OCI-LY3 (cell line): ENCODE data around the gene SMAD5.

Experiments
- EZH2phosphoT487 ChIP-seq: fragments of 200-600 bp; shearing (Covaris generic); IDR thresholded peaks from 2 replicates; pipeline ENCODE4 v1.6.1; 2018; ENCODE audit warnings: antibody characterized with exemption, mixed run types, low read depth
- TF ChIP-seq, protein P1 (sequence below): fragments of 200-600, 300-600 bp; sonication (generic); IDR thresholded peaks from 2 replicates; pipeline ENCODE4 v1.5.1; 2014; ENCODE audit warnings: antibody characterized with exemption, low read length, low read depth

DNA sequence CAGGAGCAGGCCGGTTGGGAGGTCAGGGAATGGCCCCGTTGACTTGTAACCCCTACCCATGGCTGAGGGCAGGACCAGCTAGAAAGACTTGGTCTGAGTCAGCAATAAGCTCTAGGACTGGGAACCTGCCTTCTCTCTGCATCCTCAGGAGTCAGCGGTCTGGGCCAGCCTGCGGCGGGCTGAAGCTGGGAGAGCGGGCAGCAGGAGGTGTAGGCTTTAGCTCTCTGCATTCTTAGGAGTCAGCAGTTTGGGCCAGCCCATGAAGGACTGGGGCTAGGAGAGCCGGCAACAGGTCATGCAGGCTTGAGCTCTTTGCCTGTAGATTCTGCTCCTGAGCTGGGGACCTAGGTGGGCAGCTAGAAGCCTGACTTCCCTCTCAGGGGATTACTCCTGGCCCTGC lies 66.8 kb downstream of the SMAD5 start:
- TF ChIP-seq, protein P1, sequence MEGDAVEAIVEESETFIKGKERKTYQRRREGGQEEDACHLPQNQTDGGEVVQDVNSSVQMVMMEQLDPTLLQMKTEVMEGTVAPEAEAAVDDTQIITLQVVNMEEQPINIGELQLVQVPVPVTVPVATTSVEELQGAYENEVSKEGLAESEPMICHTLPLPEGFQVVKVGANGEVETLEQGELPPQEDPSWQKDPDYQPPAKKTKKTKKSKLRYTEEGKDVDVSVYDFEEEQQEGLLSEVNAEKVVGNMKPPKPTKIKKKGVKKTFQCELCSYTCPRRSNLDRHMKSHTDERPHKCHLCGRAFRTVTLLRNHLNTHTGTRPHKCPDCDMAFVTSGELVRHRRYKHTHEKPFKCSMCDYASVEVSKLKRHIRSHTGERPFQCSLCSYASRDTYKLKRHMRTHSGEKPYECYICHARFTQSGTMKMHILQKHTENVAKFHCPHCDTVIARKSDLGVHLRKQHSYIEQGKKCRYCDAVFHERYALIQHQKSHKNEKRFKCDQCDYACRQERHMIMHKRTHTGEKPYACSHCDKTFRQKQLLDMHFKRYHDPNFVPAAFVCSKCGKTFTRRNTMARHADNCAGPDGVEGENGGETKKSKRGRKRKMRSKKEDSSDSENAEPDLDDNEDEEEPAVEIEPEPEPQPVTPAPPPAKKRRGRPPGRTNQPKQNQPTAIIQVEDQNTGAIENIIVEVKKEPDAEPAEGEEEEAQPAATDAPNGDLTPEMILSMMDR, result no peak
- TF ChIP-seq EZH2phosphoT487, result no peak
